Epithelial cell of esophagus (primary cell): ENCODE results near the gene INCENP.

Experiments used
- DNase-seq: peaks from one replicate; pipeline ENCODE4 v3.0.0; 2010; ENCODE audit warnings: low read depth
- H3K4me3 ChIP-seq: 2 replicates; pipeline ENCODE4 v1.5.1; 2011; ENCODE audit warnings: mild to moderate bottlenecking, low read length, control low read depth
- TF ChIP-seq, protein P1 (sequence below): IDR thresholded peaks from 2 replicates; pipeline ENCODE4 v1.5.1; 2011; ENCODE audit warnings: low read depth, mild to moderate bottlenecking, low read length, control low read depth, inconsistent platforms; ENCODE audit not compliant: insufficient read depth; ENCODE audit errors: missing control alignments

The INCENP gene

DNA sequence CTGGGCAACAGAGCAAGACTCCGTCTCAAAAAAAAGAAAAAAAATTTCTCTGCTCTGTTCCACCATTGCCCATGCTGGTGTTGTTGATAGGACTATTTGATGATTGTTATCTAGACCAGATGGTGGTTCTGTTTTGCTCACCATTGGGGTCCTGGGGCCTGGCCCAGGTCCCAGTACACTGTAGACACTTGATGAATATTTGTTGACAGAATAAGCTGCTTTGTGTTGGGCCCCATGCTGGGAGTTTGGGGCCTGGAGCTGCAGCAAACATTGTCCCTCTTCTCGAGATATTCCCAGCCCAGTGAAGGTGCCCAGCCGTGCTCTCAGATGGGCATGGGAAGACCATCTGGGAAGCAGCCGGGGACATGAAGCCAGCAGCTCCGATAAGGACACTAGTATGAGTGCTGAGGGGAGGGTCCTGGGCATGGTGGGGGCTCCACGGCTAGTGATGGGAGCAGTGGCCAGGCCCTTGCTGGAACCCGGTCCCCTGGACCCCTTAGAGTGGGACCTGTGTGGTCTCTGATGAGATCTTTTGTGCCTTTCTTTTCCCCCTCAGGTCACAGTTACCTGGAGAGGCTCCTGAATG, 13.6 kb downstream of the INCENP start:
- no peak for DNase-seq
- H3K4me3 ChIP-seq, result no peak overlapping the region
- TF ChIP-seq, protein P1, sequence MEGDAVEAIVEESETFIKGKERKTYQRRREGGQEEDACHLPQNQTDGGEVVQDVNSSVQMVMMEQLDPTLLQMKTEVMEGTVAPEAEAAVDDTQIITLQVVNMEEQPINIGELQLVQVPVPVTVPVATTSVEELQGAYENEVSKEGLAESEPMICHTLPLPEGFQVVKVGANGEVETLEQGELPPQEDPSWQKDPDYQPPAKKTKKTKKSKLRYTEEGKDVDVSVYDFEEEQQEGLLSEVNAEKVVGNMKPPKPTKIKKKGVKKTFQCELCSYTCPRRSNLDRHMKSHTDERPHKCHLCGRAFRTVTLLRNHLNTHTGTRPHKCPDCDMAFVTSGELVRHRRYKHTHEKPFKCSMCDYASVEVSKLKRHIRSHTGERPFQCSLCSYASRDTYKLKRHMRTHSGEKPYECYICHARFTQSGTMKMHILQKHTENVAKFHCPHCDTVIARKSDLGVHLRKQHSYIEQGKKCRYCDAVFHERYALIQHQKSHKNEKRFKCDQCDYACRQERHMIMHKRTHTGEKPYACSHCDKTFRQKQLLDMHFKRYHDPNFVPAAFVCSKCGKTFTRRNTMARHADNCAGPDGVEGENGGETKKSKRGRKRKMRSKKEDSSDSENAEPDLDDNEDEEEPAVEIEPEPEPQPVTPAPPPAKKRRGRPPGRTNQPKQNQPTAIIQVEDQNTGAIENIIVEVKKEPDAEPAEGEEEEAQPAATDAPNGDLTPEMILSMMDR, result no peak

DNA sequence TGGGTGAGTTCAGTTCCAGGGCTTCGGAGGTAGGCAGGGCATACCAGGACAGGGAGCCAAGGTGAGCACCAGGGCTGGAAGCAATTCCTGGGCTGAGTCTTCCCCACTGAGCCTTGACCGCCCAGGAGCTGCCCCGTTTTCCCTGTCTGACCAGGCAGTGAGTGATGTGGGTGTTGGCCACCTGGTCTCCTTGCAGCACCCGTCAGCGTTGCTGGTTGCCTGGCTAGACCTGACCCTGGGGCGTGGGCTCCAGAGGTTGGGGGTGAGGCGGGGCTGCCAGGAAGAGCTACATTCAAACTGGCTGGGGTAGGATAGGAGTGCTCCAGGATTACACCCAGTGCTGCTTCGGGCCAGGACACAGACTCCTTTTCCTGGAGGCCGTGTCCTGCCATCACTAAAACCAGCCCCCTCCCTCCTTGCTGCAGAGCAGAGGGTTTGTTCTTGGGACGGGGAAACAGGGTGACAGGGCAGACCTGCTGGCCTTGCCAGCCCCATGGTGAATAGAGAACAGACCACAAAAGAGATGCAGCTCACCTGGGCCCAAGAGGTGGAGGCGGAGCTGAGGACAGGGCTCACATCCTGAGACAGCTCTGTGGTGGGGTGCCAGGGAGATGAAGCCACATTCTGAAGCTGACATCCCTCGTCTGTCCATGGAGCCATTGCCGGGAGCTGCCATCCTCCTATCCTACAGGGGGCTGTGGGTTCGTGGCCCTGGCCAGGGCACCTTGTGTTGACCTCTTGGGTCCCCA, 14.2 kb downstream of the INCENP start:
- H3K4me3 ChIP-seq, result no peak overlapping the region
- TF ChIP-seq, protein P1, result no peak
- DNase-seq, result peak; percentile 14

DNA sequence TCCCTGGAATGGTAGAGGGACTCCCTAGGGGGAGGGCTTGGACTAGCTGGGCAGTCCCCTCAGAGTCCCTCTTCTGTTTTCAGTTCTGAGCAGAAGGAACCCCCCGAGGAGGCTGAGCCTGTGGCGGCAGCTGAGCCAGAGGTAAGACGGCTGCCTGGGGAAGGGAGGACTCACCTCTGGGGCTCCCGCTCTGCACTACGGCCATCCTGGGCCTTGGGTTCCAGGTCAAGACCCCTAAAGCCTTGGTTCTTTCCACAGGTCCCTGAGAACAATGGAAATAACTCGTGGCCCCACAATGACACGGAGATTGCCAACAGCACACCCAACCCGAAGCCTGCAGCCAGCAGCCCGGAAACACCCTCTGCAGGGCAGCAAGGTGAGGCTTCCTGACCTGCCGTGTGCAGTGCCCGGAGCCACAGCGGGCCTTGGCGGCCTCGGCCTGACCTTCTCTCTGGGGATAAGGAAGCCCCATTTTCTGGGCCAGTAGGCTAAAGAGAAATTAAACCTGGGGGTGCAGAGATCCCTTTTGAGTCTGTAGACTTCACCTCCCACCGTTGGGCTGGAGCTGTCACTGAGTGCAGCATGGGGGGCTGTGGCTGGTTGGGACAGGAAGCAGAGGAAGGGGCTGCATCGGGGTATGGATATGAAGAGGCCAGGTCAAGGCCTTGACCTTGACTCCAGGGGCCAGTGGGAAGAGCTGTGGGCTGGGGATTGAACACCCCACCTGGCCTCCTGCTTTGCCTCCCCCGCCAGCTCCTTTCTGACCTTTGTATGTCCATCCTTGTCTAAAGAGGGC, 15.0 kb downstream of the INCENP start:
- DNase-seq, result no peak
- TF ChIP-seq, protein P1, result no peak
- no peak overlapping the region for H3K4me3 ChIP-seq

DNA sequence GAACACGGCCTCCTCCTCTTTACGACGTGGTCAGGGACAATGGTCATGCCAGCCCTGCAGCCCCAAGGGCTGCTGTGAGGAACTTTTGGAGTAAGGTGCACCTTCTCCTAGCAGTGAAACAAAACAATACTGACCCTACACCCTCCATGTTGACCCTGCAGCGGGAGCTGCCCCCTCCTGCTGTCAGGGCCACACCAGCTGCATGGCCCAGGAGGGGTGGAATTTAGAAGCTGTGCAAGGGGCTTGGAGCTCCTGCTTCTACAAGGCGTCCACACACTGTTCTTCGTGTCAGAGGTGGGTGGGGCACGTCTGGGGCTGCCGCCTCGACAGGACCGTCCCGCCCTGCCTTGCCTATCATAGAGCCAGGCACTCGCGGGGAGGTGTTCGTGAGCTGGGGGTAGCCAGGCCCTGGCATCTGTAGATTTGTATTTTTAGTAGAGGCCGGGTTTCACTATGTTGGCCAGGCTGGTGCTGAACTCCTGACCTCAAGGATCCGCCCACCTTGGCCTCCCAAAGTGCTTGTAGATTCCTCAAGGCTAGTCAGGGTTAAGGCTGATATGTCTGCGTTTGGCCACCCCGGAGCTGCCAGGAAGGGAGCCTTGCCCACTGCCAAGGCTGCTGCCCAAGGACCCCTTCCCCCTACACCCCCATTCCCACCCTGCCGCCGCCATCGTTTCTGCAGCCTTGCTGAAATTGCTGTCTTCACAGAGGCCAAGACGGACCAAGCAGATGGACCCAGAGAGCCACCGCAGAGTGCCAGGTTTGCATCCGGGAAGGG, 15.9 kb downstream of the INCENP start:
- TF ChIP-seq, protein P1, result no peak
- no peak overlapping the region for H3K4me3 ChIP-seq
- DNase-seq, result no peak

DNA sequence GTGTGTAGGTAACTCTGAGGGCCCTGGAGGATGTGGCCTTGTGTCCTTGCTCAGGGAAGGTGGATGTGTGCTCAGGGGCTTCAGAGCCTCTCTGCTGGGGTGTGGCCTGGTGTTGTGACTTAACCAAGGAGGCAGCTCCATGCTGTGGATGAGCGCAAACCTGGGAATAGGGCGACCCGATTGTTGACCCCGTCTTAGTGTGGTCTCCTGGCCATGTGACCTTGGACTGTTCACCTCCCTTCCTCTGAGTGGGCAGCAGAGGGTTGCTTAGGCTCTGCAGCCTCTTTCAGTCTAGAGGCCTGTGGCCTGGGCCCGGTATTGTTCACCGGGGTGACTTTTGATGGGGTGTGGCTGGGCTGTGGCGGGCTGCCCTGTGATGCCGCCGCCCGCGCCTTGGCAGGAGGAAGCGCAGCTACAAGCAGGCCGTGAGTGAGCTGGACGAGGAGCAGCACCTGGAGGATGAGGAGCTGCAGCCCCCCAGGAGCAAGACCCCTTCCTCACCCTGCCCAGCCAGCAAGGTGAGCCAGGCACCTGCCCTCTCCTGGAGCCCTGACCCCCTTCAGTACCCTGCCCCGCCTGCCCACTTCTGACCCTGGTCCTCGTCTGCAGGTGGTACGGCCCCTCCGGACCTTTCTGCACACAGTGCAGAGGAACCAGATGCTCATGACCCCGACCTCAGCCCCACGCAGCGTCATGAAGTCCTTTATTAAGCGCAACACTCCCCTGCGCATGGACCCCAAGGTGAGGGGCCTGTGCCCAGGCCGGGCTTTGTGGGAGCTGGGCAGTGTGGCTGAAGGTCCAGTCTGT, 16.7 kb downstream of the INCENP start:
- TF ChIP-seq, protein P1, result no peak
- no peak for DNase-seq
- H3K4me3 ChIP-seq, result no peak overlapping the region
